CD4-positive, CD25-positive, alpha-beta regulatory T cell (primary cell): Measurements from ENCODE around the gene TANC1. TPM values are rescaled to one million over a fixed set of nuclear protein-coding genes. Genes with fewer than 3 reads are reported as not detected.
A peak's percentile ranks its signal among the peaks of the same experiment; 100 is the strongest.

Source experiments
- ATAC-seq, 2 donors: fragments of 150-1000 bp; cut with Tn5 transposase; one replicate each; pipeline ENCODE4 v1.10.0; 2021; ENCODE audit warnings: low read depth in 2 of 2, moderate number of reproducible peaks in 2 of 2, moderate library complexity in 1 of 2
- DNase-seq, 3 donors: peaks; one replicate each; pipeline versions ENCODE4 v3.0.0 to v3.0.0-alpha.2; 2012 to 2022; ENCODE audit warnings: mixed read lengths in 1 of 3
- H3K27ac ChIP-seq: one replicate; pipeline ENCODE4 v1.7.0; 2013; ENCODE audit warnings: mild to moderate bottlenecking, low read length; ENCODE audit not compliant: insufficient read depth, poor library complexity, severe bottlenecking
- H3K27me3 ChIP-seq: one replicate; pipeline ENCODE4 v1.7.0; 2013; ENCODE audit warnings: low read length; ENCODE audit not compliant: control insufficient read depth, insufficient read depth
- H3K36me3 ChIP-seq: one replicate; pipeline ENCODE4 v1.7.0; 2013; ENCODE audit warnings: mild to moderate bottlenecking, low read length, moderate library complexity; ENCODE audit not compliant: control insufficient read depth, insufficient read depth
- H3K4me1 ChIP-seq: 2 replicates; pipeline ENCODE4 v1.7.0; 2013; ENCODE audit warnings: mild to moderate bottlenecking, low read length; ENCODE audit not compliant: insufficient read depth, control insufficient read depth, poor library complexity, severe bottlenecking
- H3K4me3 ChIP-seq: one replicate; pipeline ENCODE4 v1.7.0; 2013; ENCODE audit warnings: low read depth, mild to moderate bottlenecking, low read length, moderate library complexity
- H3K9me3 ChIP-seq, 2 experiments: 1 replicate in 1 of 2; 2 replicates in 1 of 2; pipeline ENCODE4 v1.7.0; 2013; ENCODE audit warnings: low read length in 2 of 2, mild to moderate bottlenecking in 1 of 2, moderate library complexity in 1 of 2; ENCODE audit not compliant: control insufficient read depth in 2 of 2
- H3K27ac Mint-ChIP-seq, 3 donors: one replicate each; pipeline ENCODE4 v1.8.0; 2020 to 2022; ENCODE audit warnings: mild to moderate bottlenecking in 3 of 3, mixed read lengths in 3 of 3, moderate library complexity in 2 of 3
- H3K27me3 Mint-ChIP-seq: one replicate; pipeline ENCODE4 v1.8.0; 2022; ENCODE audit warnings: mild to moderate bottlenecking, mixed read lengths
- H3K36me3 Mint-ChIP-seq: one replicate; pipeline ENCODE4 v1.8.0; 2020; ENCODE audit warnings: mixed read lengths
- H3K4me1 Mint-ChIP-seq, 4 donors: one replicate each; pipeline ENCODE4 v1.8.0; 2020 to 2022; ENCODE audit warnings: mixed read lengths in 4 of 4, mild to moderate bottlenecking in 1 of 4
- H3K4me3 Mint-ChIP-seq, 4 donors: one replicate each; pipeline ENCODE4 v1.8.0; 2020 to 2022; ENCODE audit warnings: mild to moderate bottlenecking in 4 of 4, mixed read lengths in 4 of 4, moderate library complexity in 3 of 4
- H3K9me3 Mint-ChIP-seq, 7 donors: one replicate each; pipeline ENCODE4 v1.8.0; 2020 to 2022; ENCODE audit warnings: mixed read lengths in 7 of 7, mild to moderate bottlenecking in 3 of 7, moderate library complexity in 2 of 7
- polyA plus RNA-seq, 4 donors: library from polyadenylated mRNA; unstranded; fragments of 300-500 nt; fragmentation: Illumina TruSeq; gene quantifications; one replicate each; pipeline ENCODE4 v1.2.3, GENCODE V29; 2021
- total RNA-seq: library from RNA; stranded (reverse); gene quantifications from one replicate; pipeline ENCODE4 v1.2.3, GENCODE V29; 2022

Gene TANC1
- total and polyA plus RNA-seq, 5 donors from 2014 or later = 0.06 to 0.07 TPM; not detected in 3

DNA sequence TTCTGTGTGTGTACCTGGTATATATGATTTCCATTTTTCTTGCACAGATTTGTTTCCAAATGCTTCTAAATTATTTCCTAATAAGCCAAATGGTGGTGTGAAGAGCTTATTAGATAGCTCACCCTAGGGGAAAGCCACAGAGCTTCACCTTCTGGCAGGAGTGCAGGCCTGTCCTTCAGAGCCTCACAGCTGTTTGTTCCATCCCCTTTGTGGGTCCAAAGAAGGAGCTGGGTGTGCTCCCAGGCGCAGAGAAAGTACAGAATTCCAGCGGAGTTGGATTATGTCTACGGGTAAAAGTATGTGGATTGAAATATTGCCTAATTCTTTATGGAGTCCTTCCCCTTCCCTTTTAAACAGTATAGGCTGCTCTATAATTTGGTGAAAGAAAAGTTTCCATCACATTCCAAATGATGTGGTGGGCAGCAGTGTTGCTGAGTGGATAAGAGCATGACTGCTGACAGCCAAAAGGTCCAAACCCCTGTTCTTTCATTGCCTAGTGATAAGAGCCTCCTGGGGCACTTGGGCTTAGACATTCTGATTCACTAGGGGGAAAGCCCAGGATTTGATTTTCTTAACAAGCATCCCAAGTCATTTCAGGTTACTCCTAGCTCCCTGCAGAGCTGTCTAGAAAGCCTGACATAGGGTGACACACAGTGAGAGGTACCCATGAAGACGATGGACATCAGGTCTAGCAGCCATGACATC, 231.5 kb downstream of the TANC1 start:
- peaks cover 0 to 5% (median 0%) of the 10 kb centered on the region in 4 donors for H3K4me1 Mint-ChIP-seq

GRCh38 chr2:159200498-159200897, 232.1 kb downstream of the TANC1 start:
- no peak for ATAC-seq
- H3K27me3 ChIP-seq = no peaks in the 10 kb centered on the region

More for the DNA sequence above, 231.5 kb downstream of the TANC1 start:
- no peak overlapping the region for H3K4me3 Mint-ChIP-seq
- Histone ChIP-seq H3K4me3 (no peak overlapping the region), H3K27me3 (no peaks in the 10 kb centered on the region), H3K27ac (no peak overlapping the region), H3K36me3 (no peaks in the 10 kb centered on the region), H3K9me3 (no peaks in the 10 kb centered on the region), H3K4me1 (no peaks in the 10 kb centered on the region)
- ATAC-seq = no peak
- peak overlapping the region in 2 of 3 donors; percentile 20 to 67 for H3K27ac Mint-ChIP-seq
- DNase-seq = no peak
- no peaks in the 10 kb centered on the region for H3K9me3 Mint-ChIP-seq
- H3K36me3 Mint-ChIP-seq = no peaks in the 10 kb centered on the region
- peaks cover 4% of the 10 kb centered on the region for H3K27me3 Mint-ChIP-seq

DNA sequence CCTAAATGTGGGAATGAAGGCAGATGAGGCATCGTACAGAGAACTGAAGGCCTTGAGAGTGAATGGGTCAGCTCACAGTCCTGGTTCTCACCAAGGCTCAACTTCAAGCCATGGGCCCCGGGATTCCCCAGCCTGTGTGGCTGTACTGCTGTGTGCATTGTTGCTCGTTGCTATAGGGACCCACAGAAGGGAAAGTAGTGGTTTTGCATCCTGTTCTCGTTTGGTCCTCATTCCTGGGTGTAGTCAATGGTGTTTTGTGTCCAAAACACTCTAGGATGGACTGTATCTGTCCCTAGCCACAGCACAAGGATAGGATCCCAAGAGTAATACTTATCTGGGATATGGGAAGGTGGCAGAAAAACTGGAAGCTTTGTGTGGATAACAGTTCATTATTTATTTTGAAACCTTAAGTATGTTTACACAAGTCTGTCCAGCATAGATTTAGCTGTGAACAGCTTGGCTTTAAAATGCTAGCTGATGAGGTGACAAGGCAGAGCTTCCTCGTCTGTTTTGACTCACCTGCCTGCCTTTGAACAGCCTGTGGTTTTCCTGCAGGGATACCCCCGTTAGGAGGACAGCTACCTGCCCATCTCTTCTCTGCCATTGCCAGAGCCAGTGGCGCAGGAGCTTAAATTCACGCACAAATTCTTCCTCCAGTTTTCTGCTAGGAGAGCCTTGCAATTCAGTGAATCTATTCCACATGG, 233.1 kb downstream of the TANC1 start:
- Mint-ChIP-seq H3K36me3 (peaks cover 4% of the 10 kb centered on the region), H3K4me3 (no peak overlapping the region), H3K9me3 (no peaks in the 10 kb centered on the region), H3K27me3 (peaks cover 4% of the 10 kb centered on the region), H3K27ac (peak overlapping the region in 1 of 3 donors; percentile 67), H3K4me1 (peaks cover 0 to 5% (median 0%) of the 10 kb centered on the region in 4 donors)
- Histone ChIP-seq H3K27ac (no peak overlapping the region), H3K27me3 (no peaks in the 10 kb centered on the region), H3K36me3 (no peaks in the 10 kb centered on the region), H3K4me3 (no peak overlapping the region), H3K9me3 (no peaks in the 10 kb centered on the region), H3K4me1 (no peaks in the 10 kb centered on the region)
- ATAC-seq = peak in 1 of 2 donors; percentile 44
- peak in 1 of 3 donors; percentile 10 for DNase-seq

More at GRCh38 chr2:159200498-159200897, 232.1 kb downstream of the TANC1 start:
- peaks cover 4% of the 10 kb centered on the region for H3K27me3 Mint-ChIP-seq
- no peak overlapping the region for H3K4me3 Mint-ChIP-seq
- Histone ChIP-seq H3K27ac (no peak overlapping the region), H3K9me3 (no peaks in the 10 kb centered on the region), H3K4me3 (no peak overlapping the region), H3K4me1 (no peaks in the 10 kb centered on the region), H3K36me3 (no peaks in the 10 kb centered on the region)
- no peak for DNase-seq
- H3K4me1 Mint-ChIP-seq = peaks cover 0 to 5% (median 0%) of the 10 kb centered on the region in 4 donors
- peak overlapping the region in 1 of 3 donors; percentile 67 for H3K27ac Mint-ChIP-seq
- H3K9me3 Mint-ChIP-seq = no peaks in the 10 kb centered on the region
- H3K36me3 Mint-ChIP-seq = peaks cover 1% of the 10 kb centered on the region

- Histone ChIP-seq H3K36me3 (no peaks in the 10 kb centered on the region), H3K4me3 (no peak overlapping the region), H3K27ac (no peak overlapping the region), H3K27me3 (no peaks in the 10 kb centered on the region), H3K4me1 (no peaks in the 10 kb centered on the region), H3K9me3 (no peaks in the 10 kb centered on the region)
- Mint-ChIP-seq H3K27me3 (peaks cover 4% of the 10 kb centered on the region), H3K4me3 (no peak overlapping the region), H3K36me3 (peaks cover 4% of the 10 kb centered on the region), H3K9me3 (no peaks in the 10 kb centered on the region), H3K27ac (no peak overlapping the region), H3K4me1 (peaks cover 0 to 5% (median 0%) of the 10 kb centered on the region in 4 donors)
- no peak for ATAC-seq
- DNase-seq = no peak
Observed at GRCh38 chr2:159202568-159203071, 234.2 kb downstream of the TANC1 start.

DNA sequence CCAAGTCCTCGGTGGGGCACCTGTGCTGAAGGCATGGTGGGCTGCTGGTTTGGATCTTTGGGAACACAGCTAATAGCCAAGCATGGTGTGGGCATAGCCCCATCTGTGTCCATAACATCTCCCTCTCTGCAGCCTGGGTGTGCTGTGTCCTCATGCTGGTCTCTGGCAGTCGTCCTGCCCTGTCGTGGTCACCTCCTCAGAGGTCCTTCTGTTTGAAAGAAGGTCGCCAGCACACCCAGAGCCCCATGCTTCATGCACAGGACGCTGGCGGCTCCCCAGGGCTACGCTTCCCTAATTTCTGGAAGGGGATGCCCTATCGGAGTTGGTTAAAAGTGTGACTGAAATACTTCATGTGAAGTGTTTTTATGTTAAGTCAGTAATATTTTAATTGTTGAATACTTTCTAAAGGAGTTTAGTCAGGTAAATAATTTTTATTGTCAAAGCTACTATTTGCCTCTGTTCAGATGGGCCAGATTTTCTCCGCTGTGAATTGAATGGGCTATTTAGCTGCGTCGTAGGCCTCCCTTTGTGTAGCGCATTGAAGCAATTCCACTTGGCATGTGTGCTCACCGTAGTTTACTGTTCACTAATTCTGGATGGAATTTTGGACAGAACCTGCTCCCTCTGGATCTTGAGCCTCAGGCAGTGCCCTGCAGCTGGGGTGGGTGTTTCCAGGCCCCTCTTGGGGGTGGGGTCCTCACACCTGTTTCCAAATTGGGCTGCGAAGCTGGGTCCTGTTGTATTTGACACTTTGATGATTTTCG, 236.1 kb downstream of the TANC1 start:
- Histone ChIP-seq H3K27me3 (no peaks in the 10 kb centered on the region), H3K4me1 (peaks cover 3% of the 10 kb centered on the region), H3K36me3 (no peaks in the 10 kb centered on the region), H3K9me3 (no peaks in the 10 kb centered on the region), H3K4me3 (no peak overlapping the region), H3K27ac (no peak overlapping the region)
- no peak for ATAC-seq
- DNase-seq = no peak
- H3K4me3 Mint-ChIP-seq = no peak overlapping the region
- H3K4me1 Mint-ChIP-seq = peaks cover 0 to 11% (median 4%) of the 10 kb centered on the region in 4 donors
- H3K36me3 Mint-ChIP-seq = peaks cover 4% of the 10 kb centered on the region
- H3K9me3 Mint-ChIP-seq = no peaks in the 10 kb centered on the region
- peaks cover 4% of the 10 kb centered on the region for H3K27me3 Mint-ChIP-seq
- H3K27ac Mint-ChIP-seq = no peak overlapping the region

DNA sequence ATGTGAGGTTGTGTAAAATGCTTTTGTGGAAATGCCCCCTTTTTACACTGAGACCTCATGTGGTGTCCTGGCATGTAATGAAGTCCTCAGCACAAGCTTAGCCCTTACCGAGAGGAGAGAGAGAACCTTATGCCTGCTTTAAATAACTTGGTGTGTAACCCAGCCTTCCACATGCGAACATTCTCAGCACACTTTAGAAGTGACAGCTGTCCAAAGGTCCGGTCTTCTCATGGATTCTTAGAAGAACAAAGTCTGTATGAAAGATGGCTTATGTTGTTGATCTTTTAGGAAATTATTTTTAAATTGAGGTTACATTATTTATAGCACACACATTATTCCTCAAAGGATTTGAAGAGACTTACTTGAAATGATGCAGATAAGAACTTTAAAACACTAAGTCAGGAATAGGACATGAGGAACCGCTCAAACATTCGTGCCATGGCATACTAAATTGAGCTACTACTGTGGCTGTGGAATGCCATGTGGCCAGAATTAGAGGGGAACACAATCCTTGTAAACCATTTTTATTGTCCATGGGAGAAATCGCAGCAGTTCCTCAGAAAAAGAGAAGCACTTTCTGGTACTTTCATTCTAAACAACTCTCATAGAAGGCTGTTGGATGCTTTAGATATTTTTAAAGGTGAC, 238.4 kb downstream of the TANC1 start:
- peaks cover 4% of the 10 kb centered on the region for H3K36me3 Mint-ChIP-seq
- peaks cover 9% of the 10 kb centered on the region for H3K27me3 Mint-ChIP-seq
- peaks cover 13% of the 10 kb centered on the region for H3K4me1 ChIP-seq
- peaks cover 6 to 23% (median 10%) of the 10 kb centered on the region in 4 donors for H3K4me1 Mint-ChIP-seq
- H3K27ac Mint-ChIP-seq = no peak overlapping the region
- H3K36me3 ChIP-seq = no peaks in the 10 kb centered on the region
- no peak for DNase-seq
- ATAC-seq = no peak
- no peak overlapping the region for H3K4me3 ChIP-seq
- H3K27me3 ChIP-seq = no peaks in the 10 kb centered on the region
- no peak overlapping the region for H3K4me3 Mint-ChIP-seq
- H3K9me3 Mint-ChIP-seq = no peaks in the 10 kb centered on the region
- H3K9me3 ChIP-seq = no peaks in the 10 kb centered on the region
- H3K27ac ChIP-seq = no peak overlapping the region

- Mint-ChIP-seq H3K4me1 (peaks cover 6 to 23% (median 10%) of the 10 kb centered on the region in 4 donors), H3K27ac (no peak overlapping the region), H3K4me3 (no peak overlapping the region), H3K27me3 (peaks cover 5% of the 10 kb centered on the region), H3K36me3 (peaks cover 4% of the 10 kb centered on the region), H3K9me3 (no peaks in the 10 kb centered on the region)
- DNase-seq (no peak), ATAC-seq (no peak)
- Histone ChIP-seq H3K36me3 (no peaks in the 10 kb centered on the region), H3K4me1 (peaks cover 13% of the 10 kb centered on the region), H3K9me3 (no peaks in the 10 kb centered on the region), H3K4me3 (no peak overlapping the region), H3K27ac (no peak overlapping the region), H3K27me3 (no peaks in the 10 kb centered on the region)
Observed at GRCh38 chr2:159208438-159208837, 240.0 kb downstream of the TANC1 start.
